Measurements from ENCODE around the gene ISYNA1. TPM values are rescaled to one million over a fixed set of nuclear protein-coding genes. Genes with fewer than 3 reads are reported as not detected.

The ISYNA1 gene
- polyA plus RNA-seq, 2 of the 4 experiments (the other 2 are of a cell fraction): 18.0 to 60.7 TPM

- ChIA-PET CTCF (interaction anchor here (6.7 kb wide), 1 partner anchor 11 kb away, joined by 30 read pairs; no protein-coding TSS in a partner anchor), POLR2A (no interaction called here)
- Histone ChIP-seq H3K4me3 (no peak overlapping the region), H3K4me1 (peaks cover 25% of the 10 kb centered on the region), H3K9me3 (no peaks in the 10 kb centered on the region), H3K27ac (no peak overlapping the region), H3K4me2 (no peak overlapping the region)
- no peak for DNase-seq (ENCODE audit: low read depth in 1 of 2, low spot score in 1 of 2)
- no peak for ATAC-seq
- WGBS (ENCODE audit: missing lambda C conversion rate): 95% methylated on average over 13 of the region's 13 CpGs
- no peak for FAIRE-seq
- TF ChIP-seq ZNF302 (CRISPR knock-in tag; IDR thresholded peaks at IDR 0.05): no peak
- TF ChIP-seq, protein P1, sequence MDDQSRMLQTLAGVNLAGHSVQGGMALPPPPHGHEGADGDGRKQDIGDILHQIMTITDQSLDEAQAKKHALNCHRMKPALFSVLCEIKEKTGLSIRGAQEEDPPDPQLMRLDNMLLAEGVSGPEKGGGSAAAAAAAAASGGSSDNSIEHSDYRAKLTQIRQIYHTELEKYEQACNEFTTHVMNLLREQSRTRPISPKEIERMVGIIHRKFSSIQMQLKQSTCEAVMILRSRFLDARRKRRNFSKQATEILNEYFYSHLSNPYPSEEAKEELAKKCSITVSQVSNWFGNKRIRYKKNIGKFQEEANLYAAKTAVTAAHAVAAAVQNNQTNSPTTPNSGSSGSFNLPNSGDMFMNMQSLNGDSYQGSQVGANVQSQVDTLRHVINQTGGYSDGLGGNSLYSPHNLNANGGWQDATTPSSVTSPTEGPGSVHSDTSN (IDR thresholded peaks at IDR 0.05): no peak
- TF ChIP-seq BHLHE40 (IDR thresholded peaks at IDR 0.05; ENCODE audit: low read depth, low read length): no peak
- TF ChIP-seq, protein P2, sequence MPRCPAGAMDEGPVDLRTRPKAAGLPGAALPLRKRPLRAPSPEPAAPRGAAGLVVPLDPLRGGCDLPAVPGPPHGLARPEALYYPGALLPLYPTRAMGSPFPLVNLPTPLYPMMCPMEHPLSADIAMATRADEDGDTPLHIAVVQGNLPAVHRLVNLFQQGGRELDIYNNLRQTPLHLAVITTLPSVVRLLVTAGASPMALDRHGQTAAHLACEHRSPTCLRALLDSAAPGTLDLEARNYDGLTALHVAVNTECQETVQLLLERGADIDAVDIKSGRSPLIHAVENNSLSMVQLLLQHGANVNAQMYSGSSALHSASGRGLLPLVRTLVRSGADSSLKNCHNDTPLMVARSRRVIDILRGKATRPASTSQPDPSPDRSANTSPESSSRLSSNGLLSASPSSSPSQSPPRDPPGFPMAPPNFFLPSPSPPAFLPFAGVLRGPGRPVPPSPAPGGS (IDR thresholded peaks at IDR 0.05): no peak
- no peak for TF ChIP-seq CHD4 (IDR thresholded peaks at IDR 0.05; ENCODE audit: borderline replicate concordance)
- TF ChIP-seq TFCP2L1 (CRISPR knock-in tag; IDR thresholded peaks at IDR 0.05): no peak
- TF ChIP-seq PHF8 (IDR thresholded peaks at IDR 0.05; ENCODE audit: borderline replicate concordance, low read depth): no peak
- TF ChIP-seq HMGXB4 (CRISPR knock-in tag; IDR thresholded peaks at IDR 0.05; ENCODE audit: borderline replicate concordance): no peak
Measured at GRCh38 chr19:18474366-18474887, 36.5 kb upstream of the ISYNA1 start.

GRCh38 chr19:18473706-18474087 lies 35.8 kb upstream of the ISYNA1 start:
- TF ChIP-seq RCOR1 (IDR thresholded peaks at IDR 0.05; ENCODE audit: low read depth, low read length): no peak
- no peak for TF ChIP-seq EHF (CRISPR knock-in tag; IDR thresholded peaks at IDR 0.05)
- no peak for TF ChIP-seq RAD21 (conservative IDR thresholded peaks at IDR 0.05 in 1 of 2, IDR thresholded peaks at IDR 0.05 in 1 of 2)
- TF ChIP-seq RARB (CRISPR knock-in tag; IDR thresholded peaks at IDR 0.05): no peak
- no peak for TF ChIP-seq MYC (IDR thresholded peaks at IDR 0.05; ENCODE audit: borderline replicate concordance, low read length)
- TF ChIP-seq MAFK (IDR thresholded peaks at IDR 0.05; ENCODE audit: partially characterized antibody): no peak
- no peak for TF ChIP-seq FOSL2 (IDR thresholded peaks at IDR 0.05)
- TF ChIP-seq FOSL2 (CRISPR knock-in tag; IDR thresholded peaks at IDR 0.05): no peak
- no peak for TF ChIP-seq TFCP2L1 (CRISPR knock-in tag; IDR thresholded peaks at IDR 0.05)
- TF ChIP-seq SREBF2 (IDR thresholded peaks at IDR 0.05): no peak
- no peak for TF ChIP-seq CHD4 (IDR thresholded peaks at IDR 0.05; ENCODE audit: borderline replicate concordance)
- no peak for TF ChIP-seq CTCF (IDR thresholded peaks at IDR 0.05)
- TF ChIP-seq RFX5 (IDR thresholded peaks at IDR 0.05): no peak
- no peak for TF ChIP-seq POLR2AphosphoS2 (conservative IDR thresholded peaks at IDR 0.05; ENCODE audit: low read length)
- TF ChIP-seq ZFP36 (IDR thresholded peaks at IDR 0.05; ENCODE audit: borderline replicate concordance, partially characterized antibody): no peak
- TF ChIP-seq MAZ (IDR thresholded peaks at IDR 0.05; ENCODE audit: borderline replicate concordance, low read depth, low read length): no peak
- TF ChIP-seq ZSCAN20 (CRISPR knock-in tag; IDR thresholded peaks at IDR 0.05): no peak
- Histone ChIP-seq H3K4me1 (peaks cover 25% of the 10 kb centered on the region), H3K9me3 (no peaks in the 10 kb centered on the region), H3K27ac (no peak overlapping the region), H3K4me3 (no peak overlapping the region), H3K4me2 (no peak overlapping the region)
- 96% methylated on average over 6 of the region's 8 CpGs for WGBS (ENCODE audit: missing lambda C conversion rate)
- ChIA-PET CTCF (interaction anchor here (0.7 to 6.7 kb wide), 3 partner anchors 10 to 21 kb away, joined by 3 to 30 read pairs (median 4); no protein-coding TSS in a partner anchor), POLR2A (no interaction called here)
- no peak for FAIRE-seq
- DNase-seq (ENCODE audit: low read depth in 1 of 2, low spot score in 1 of 2): no peak
- ATAC-seq: no peak
